Upper lobe of left lung (tissue), 4 donors: ENCODE measurements around the gene DCUN1D3.

Experiments
- POLR2A ChIP-seq, 4 donors: fragments of 450-650 bp; IDR thresholded peaks; one replicate each; pipeline ENCODE4 v1.5.1; 2016 to 2017; ENCODE audit warnings: antibody characterized with exemption in 4 of 4, mild to moderate bottlenecking in 2 of 4
- POLR2AphosphoS5 ChIP-seq, 2 donors: sonication (generic); formaldehyde crosslinking; IDR thresholded peaks; one replicate each; pipeline ENCODE4 v1.5.1; 2017; ENCODE audit warnings: antibody characterized with exemption in 2 of 2

DNA sequence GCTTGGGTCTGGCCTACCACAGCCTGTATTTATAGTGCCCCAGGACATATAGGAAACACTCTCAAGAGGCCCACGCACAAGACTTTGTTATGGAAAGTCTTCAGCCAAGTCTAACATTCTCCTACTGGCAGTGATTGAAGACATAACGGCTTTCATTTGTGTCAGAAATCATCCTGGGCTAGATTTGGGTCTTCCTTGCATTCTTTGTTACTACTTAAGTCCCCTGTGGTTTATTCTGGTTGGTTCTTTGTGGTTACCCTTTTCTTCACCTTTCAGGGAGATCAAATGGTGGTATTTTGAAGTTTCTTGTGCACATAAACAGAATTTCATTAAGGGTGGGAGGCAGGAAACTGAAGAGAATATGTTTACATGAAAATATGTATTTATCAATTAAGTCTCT lies 56.1 kb downstream of the DCUN1D3 start:
- no peak for TF ChIP-seq POLR2AphosphoS5 (IDR thresholded peaks at IDR 0.05)
- TF ChIP-seq POLR2A (IDR thresholded peaks at IDR 0.05), result no peak
